Left renal cortex interstitium (tissue), 4 donors: ENCODE measurements around the gene SV2B. TPM values are rescaled to one million over a fixed set of nuclear protein-coding genes. Genes with fewer than 3 reads are reported as not detected.

Experiments used
- DNase-seq, 4 donors: peaks; one replicate each; pipeline ENCODE4 v3.0.0-alpha.2; 2013; ENCODE audit warnings: low read depth in 4 of 4, low spot score in 2 of 4, missing footprints in 1 of 4
- polyA plus RNA-seq, 4 donors: library from polyadenylated mRNA; unstranded; fragments of 120-200 nt; gene quantifications; one replicate each; pipeline ENCODE4 v1.2.1, GENCODE V29; 2013; ENCODE audit not compliant: insufficient read length in 4 of 4

SV2B gene
- polyA plus RNA-seq, 4 donors: 0.69 to 0.99 (median 0.78) TPM

DNA sequence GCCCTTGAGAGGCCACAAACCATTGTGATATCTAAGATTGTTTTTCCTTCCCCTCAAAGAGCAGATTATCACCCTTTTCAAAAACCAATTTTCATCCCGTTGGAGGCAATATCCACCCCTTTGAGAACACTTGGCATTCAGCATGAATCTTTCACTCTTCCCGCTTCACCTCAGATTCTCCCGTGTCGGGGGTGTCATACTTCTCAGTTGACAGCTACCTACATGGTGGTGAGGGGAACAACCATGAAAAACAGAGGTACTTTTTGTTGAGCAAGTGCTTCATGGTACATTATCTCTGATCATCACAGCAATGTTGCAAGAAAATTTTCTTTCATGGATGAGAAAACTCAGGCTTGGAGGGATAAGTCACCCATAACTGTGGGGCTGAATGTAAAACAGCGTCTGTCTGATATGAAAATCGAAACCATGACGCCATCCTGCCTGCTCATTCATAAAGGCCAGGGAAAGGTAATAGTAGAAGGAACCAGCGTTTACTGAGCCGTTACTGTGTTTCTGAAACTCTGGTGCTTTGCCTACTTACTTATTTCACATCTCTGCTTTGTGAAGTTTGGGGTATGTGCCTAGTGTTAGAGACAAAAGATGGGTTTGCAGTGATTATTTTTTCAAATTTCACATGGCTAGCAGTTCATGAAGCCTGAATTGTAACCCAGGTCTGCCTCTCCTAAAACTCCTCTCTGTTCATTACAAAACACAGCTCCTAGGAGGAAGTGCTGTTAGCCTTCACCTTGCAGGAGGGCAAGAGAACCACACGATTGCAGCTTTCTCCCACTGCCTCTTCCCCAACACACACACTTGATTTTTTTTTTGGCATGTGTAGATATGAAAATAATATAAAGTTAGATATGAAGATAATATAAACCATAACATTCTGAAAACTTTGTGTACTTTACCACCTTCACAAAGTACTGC lies 35.4 kb downstream of the SV2B start:
- no peak for DNase-seq

DNA sequence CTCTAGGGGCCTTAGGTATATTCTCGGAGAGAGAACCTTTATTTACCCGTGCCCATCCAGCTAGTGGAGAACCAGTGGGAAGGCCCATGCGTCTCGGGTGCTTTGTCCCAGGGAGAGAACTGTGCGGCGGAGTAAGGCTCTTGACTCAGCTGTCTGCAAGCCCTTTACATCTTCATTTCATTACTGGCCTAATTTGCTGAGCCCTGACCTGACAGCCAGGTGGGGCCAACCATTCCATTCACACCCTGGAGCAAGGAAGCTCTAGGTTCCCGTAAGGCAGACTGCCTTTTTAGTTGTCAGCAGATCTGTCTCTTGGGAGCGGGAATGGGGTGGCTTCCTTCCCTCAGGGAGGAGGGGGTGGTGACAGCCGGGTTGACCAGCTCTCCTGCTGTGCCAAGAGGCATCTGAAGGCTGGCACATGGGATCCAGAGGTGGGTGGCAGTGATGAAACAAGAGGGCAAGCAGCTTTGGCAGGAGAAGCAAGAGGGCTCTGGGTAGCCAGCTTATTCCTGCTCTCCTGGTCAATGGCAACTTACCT lies 36.4 kb downstream of the SV2B start:
- DNase-seq: no peak

DNA sequence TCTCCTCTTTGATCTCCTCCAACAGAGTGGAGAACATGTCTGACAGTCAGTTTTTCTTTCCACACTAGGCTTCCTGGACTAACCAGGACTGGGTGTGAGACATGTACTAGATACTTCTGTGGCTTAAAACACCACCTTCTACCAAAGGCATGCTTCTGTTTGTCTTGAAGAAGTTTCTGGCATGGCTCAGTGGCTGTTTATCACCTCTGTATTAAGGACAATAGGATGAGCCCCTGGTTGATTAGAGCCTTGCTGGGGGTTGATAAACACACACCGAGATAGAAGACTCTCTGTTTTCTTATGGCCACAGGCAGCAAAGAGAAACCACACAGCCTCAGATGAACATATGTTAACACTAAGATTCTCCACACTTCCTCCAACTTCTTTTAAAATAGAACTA lies 40.5 kb downstream of the SV2B start:
- no peak for DNase-seq

DNA sequence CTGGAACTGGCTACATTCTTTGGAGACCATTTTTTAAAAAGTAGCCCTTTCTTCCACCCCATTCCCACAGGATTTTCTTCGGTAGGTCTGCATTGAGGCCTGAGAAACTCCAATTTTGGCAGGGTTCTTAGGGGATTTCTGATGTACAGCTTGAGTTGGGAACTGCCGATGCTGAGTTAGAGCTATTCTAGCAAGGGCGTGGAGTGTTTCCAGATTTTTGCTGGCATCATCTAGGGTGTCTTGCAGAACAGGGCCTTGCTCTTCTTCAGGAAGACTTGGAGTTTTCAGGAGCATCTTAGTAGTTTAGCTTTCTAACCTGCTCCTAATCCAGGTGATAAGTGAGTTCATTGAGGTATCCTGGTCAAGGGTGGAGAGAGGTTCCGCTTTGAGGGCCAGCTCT lies 41.0 kb downstream of the SV2B start:
- DNase-seq: no peak

DNA sequence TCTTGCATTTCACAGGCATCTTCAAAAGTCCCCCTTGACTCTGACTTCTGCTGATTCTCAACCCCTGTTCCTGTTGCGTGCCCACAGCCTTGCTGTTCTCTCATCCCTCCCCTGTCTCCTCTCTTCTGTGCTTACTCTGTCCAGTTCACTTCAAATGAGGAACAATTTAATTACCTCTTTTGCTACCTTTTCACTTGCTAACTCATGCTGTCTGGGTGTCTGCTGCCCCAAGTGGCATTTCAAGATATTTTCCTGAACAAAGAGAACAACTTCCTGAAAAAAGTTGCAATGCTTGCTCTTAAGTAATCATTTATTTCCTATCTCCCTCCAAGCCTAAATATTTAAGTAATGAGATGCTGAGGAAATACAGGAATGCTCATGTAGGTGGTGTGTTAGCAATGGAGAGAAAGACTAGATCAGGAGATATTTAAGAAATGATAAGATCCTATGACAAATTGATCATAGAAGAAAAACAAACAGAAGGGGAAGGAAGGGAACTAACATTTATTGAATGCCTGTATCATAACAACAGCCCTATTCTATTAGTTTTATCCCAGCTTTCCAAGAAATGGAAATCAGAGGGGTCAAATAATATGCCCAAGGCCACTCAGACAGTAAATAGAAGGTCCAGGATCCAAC lies 42.2 kb downstream of the SV2B start:
- no peak for DNase-seq

DNA sequence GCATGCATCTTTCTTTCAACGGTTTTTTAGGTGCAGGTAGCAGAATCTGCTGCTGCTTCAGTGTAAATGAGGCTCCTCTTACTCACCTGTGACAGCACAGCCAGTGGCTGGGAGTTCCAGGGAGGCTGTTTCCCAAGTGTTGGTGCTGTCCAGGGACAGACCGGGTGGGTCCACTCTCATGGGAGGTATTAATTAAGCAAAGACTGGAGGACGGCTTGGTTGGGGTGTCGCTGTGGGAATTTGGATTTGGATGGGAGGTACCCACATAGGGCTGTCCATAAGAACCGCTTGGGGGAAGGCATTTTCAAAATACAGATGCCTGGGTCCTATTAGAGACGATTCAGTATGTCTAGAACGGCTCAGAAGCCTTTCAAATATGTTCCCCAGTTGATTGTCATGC lies 42.9 kb downstream of the SV2B start:
- DNase-seq: no peak

DNA sequence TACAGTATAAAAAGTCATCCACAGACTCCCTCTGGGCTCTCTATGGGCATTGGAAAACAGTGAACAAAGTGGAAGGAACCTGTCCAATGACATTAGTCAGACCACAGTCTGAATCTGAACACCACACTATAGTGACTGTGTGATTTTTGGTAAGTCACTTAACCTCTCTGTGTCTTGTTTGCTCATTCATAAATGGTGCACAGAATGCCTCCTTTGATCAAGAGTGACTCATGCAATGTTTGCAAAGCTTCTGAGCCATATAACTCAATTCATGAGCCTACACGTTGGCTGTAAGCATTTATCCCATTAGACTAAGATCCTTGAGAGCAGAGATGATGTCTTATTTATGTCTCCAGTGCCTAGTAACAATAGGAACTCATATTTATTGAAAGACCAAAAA lies 46.7 kb downstream of the SV2B start:
- DNase-seq: no peak

DNA sequence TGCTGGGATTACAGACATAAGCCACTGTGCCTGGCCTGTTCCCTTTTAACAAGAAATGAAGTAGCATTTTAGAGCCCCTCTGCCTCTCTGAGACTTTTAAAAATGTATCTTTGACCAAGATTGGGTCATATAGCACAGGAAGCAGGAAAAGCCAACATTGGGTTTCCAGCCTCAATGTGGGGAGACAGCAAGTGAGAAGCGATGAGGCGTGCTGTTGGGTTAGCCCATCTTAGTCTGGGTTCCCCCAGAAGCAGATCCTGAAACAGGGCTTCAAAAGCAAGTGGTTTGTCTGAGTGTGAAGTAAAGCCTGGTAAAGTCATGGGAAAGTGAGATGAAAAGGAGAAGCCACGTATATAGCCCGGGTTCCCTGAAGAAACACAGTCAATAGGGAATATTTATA lies 48.2 kb downstream of the SV2B start:
- DNase-seq: no peak

DNA sequence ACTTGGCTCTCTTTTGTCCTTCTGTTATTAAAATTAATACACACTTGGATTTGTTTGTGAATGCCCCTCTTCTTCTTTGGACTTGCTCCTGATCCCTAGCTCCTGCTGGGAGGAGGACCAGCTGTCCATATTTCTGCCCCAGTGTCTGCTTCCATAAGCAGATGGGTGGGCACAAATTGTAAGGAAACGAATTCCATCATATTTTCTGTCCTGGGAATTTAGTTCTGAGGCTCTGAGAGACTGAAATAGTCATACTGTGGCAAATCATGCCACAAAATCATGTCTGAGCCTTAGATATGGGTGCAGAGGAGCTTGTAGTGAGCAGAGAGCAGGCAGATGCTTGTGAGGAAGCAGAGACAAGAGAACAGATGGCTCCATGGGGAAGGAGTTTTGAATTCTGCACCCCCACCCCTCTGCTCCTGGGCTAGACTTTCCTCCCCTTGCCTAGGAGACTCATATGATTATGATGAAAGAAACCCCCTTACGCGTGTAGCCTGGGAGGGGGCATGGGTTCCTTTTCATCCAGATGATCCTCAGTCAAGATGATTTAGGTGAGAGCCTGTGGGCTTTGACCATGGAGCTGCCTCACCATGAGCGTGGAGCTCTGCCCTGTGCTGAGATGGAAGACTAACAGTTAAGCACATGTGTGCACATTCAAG lies 50.6 kb downstream of the SV2B start:
- no peak for DNase-seq

DNA sequence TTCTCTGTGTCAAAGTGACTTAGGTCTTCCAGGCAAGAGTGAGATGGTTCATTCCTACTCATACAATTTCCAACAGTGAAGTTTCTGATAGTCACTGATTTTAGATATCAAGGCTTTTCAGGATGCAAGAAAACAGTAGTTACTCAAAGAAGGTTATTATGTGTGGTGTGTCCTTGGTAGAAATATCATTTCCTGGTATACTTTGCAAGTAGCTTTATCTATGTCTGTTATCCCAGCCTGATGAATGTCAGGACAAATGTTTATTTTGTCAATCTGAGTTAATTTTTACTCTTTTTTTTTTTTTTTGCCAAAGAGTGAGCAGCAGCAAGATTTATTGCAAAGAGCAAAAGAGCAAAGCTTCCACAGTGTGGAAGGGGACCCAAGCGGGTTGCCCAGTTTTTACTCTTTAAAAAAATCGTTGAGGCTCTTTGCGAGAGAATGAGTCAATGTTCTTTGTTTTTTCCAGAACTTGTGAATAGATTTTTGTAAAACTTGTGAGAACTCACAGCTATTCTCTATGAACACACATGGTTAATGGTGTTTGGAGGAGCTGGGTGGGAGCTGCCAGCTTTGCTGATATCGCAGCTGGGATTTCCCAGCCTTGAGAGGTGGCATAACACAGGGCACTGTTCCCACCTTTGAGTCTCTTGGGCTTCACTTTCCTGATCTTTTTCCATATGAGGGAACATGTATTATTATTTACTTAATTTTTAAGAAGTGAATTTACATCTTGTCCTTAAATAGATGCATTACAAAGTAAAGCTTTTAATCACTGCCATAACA lies 51.9 kb downstream of the SV2B start:
- no peak for DNase-seq

DNA sequence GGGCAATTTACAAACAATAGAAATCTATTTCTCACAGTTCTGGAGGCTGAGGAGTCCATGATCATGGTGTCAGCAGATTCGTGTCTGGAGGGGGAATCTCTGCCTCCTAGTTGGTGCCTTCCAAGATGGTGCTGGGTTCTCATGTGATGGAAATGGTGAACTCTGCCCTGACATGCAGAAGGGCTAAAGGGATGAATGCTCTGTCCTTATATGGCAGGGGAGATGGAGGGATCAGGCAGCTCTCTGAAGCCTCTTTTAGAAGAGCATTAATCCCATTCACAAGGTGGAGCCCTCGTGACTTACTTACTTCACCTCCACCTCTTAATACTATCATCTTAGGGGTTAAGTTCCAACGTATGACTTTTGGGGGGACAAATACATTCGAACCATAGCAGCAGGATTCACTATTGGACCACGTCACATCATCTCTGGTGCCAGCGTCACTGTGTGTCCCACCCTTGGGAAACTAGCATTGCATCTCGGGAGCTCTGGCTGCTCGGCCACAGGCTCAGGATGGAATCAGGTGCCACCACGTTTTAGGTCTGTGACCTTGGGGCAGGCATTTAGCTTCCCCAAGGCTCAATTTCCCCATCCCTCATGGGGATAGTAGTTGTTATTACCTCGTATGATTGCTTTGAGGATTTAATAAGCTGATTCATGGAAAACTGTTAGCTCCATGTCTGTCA lies 53.0 kb downstream of the SV2B start:
- no peak for DNase-seq

DNA sequence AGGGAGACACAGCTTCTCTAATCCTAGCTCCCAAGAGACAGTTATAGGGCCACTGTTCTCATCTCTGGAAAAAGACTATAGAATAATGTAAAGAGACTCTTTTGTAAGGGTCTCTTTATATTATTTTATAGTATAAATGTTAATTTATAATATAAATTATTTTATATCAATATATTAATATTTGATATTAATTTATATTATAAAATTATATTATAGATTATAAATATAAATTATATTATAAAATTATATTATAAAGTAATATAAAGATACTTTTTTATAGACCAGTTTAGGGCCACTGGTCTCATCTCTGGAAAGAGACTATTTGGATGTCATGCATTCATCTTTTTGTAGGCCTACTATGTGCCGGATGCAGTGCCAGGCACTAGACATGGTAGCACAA lies 53.9 kb downstream of the SV2B start:
- DNase-seq: no peak

DNA sequence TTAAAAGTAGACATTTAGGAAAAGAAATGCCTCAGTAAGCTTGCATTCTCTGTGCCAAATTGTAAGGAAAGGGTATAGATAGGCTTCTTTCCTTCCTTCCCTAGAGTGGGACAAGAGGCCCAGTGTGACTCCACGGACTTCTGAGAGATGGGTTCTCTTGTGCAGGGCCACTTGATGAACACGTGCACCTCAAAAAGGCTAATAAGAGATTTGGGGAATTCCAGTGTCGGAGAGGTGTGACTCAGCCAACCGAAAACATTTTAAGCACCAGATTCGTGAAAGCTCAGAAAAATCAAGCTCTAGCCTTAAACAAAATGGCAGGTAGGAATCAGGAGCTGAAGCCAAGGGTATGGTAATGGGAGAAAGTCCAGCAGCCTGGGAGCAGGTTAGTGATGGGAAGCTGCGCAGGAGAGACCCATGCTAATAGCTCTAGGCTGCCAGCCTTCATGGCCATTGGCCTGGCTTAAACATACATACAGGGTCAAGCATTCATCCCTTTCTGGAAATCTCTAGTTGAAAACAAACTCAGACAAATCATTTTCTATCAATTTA lies 56.2 kb downstream of the SV2B start:
- no peak for DNase-seq

DNA sequence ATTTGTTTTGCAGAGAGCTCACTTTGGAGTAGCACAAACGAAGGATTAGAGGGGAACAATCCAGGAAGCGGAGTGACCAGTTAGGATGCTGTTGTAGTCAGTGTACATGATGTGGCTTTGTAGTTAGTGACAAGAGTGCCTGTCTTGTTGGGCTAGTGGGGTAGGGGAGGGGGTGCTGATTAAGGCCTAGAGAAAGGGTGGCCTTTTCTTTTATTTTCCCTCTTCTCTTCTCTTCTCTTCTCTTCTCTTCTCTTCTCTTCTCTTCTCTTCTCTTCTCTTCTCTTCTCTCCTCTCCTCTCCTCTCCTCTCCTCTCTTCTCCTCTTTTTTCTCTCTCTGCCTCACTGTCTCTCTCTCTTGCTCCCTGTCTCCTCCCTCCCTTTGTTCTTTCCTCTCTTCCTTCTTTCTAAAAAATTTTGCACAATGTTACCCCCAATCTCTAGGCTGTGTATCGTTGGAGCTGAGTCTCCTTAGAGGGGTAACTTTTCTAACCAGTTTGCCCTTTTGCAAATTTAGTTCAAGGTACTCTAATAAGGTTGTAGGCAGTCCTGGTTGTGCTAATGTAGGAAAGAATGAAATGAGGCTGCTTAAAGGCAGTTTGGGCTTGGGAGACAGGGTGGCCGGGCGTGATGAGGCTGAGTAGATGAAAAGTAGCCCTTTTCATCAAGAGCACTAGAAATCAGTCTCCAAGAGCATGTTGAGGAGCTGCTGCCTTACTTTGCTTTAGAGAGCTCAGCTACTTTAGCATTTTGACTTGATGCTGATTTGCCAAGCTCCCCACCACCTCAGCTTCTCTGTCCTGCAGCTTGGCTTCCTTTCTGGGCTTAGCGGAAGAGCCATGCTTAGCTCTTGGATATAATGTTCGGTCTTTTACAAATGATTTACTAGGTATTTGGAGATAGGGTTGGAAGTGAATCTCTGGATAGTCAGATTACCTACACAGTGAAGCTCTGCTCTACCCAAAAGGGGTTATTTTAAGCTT lies 58.6 kb downstream of the SV2B start:
- no peak for DNase-seq

DNA sequence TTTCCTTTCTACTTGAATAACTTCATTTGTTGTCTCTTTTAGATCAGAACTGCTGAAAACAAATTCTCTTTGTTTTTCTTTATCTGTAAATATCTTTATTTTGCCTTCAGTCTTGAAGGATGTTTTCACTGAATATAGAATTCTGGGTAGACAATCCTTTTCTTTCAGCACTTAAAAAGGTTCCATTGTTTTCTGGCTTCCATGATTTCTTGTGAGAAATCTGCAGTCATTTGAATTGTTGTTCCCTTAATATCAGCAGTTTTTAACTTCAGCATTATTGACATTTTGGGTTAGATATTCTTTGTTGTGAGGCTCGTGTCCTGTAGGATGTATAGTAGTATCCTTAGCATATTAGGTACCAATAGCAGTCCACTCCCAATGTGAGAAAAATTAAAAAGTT lies 65.8 kb downstream of the SV2B start:
- DNase-seq: no peak

DNA sequence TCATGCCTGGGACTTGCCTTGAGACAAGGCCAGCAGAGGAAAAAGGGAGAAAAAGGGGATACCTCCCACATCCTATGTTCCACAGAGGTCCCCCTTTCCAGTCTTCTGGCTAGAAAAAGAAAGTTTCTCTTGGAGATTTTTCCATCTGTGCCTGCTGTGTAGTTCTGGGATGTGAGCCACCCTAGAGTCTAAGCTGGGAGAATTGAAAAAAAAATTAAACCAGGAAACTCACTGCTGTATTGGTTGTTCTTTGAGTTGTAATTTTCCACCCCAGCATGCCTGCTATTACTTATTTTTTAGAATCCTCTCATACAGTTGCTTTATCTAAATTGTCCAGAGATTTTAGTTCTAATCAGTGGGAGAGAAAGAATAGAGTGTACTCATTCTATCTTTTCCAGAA lies 68.4 kb downstream of the SV2B start:
- DNase-seq: no peak

DNA sequence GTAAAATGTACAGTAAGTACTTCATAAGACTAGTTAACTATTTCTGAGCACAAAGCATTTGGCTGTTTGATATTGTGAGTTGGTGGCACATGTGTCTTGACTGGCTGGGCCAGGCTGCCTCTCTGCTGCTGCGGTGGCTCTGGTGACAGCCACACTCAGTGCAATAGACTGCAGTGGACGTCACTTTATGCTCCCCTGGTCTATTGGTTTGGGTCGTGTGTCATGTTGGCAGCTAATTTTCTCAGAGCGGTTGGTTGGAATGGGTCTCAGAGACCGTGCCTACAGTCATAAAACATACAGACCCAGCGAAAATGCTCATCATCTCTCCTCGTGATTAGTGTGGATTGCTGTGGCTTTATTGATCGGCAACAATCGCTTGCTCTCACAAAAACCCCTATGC lies 71.3 kb downstream of the SV2B start:
- no peak for DNase-seq

DNA sequence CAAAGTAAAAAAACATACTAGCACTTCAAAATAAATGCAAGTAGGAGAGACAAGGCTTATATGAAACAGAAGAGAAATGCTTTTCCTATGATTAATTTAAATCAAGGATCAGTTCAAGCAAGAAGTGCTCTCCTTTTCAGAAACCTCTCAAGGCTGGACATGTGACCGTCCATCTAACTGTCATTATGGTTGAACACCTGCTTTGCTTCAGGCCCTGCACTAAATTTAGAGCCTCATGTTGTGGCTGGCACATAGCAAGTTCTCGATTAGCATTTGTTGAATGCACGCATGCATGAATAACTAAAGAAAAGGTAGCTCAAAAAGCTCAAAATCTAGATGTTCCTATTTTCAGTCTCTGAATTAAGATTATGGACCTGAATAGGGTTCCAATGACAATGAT lies 82.0 kb downstream of the SV2B start:
- no peak for DNase-seq

DNA sequence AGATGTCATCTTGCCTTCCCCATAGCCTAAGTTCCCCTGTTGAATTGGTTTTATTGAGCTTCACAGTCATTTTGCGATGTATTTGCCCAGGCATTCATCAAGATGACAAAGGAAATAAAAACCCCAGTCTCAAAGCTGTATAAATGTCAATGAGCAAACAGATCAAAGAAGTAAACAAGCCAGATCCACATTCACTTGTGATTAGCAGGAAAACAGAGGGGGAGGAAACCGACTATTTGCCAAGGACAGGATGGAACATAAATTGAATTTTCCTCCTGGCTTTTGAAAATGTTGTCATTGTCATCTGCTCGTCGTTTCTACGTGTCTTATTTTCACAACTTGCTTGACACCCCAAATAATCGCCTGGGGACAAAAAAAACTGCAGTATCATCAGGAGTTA lies 83.5 kb downstream of the SV2B start:
- DNase-seq: no peak
